Transverse colon (tissue), 4 donors: ENCODE measurements around the gene KIAA1217.

ENCODE experiments used
- CTCF ChIP-seq, 5 experiments: fragments of 200-600 bp in 3 of 5; fragments of 450-650 bp in 2 of 5; sonication (generic) in 3 of 5; IDR thresholded peaks; 1 replicate in 2 of 5; 2 replicates in 3 of 5; pipeline ENCODE4 v1.5.1; 2016 to 2017; ENCODE audit warnings: antibody characterized with exemption in 5 of 5, inconsistent platforms in 3 of 5, mild to moderate bottlenecking in 2 of 5, moderate library complexity in 1 of 5
- POLR2AphosphoS5 ChIP-seq, 3 donors: sonication (generic); formaldehyde crosslinking; IDR thresholded peaks; one replicate each; pipeline ENCODE4 v1.6.1; 2016; ENCODE audit warnings: antibody characterized with exemption in 3 of 3

- TF ChIP-seq CTCF (IDR thresholded peaks at IDR 0.05) (no peak), POLR2AphosphoS5 (IDR thresholded peaks at IDR 0.05) (peak in 1 of 3 donors; percentile 19)
These were observed 240.4 kb downstream of the KIAA1217 start for GRCh38 chr10:24449321-24449740.
